ENCODE measurements around the gene KRTAP2-3. TPM values are rescaled to one million over a fixed set of nuclear protein-coding genes. Genes with fewer than 3 reads are reported as not detected.
"Not testable (repeated sequence)": the region's sequence is repeated elsewhere in the genome, so short reads cannot be mapped to it uniquely, and the experiment has no call there.

Gene KRTAP2-3
- polyA plus RNA-seq (2012; ENCODE audit: low read depth, missing spikeins), result not detected

- TF ChIP-seq SPI1 (IDR thresholded peaks at IDR 0.05; ENCODE audit: low read depth, low read length) (no peak), POLR2A (IDR thresholded peaks at IDR 0.05; ENCODE audit: low read depth, low read length) (no peak), POU2F2 (IDR thresholded peaks at IDR 0.05; ENCODE audit: low read depth, low read length) (no peak), POLR2AphosphoS5 (IDR thresholded peaks at IDR 0.05; ENCODE audit: low read depth, low read length) (no peak), PAX5 (IDR thresholded peaks at IDR 0.05; ENCODE audit: insufficient read depth, low read length, severe bottlenecking) (no peak), TAF1 (IDR thresholded peaks at IDR 0.05; ENCODE audit: low read depth, low read length) (no peak)
- FAIRE-seq (no peak), DNase-seq (ENCODE audit: insufficient read length, low spot score) (no peak)
Measured at GRCh38 chr17:41060052-41060604, at the start of gene KRTAP2-3. TSS of gene KRTAP2-3 (minus strand) at chr17:41060114. CDS start at chr17:41060050, 64 bp downstream.

DNA sequence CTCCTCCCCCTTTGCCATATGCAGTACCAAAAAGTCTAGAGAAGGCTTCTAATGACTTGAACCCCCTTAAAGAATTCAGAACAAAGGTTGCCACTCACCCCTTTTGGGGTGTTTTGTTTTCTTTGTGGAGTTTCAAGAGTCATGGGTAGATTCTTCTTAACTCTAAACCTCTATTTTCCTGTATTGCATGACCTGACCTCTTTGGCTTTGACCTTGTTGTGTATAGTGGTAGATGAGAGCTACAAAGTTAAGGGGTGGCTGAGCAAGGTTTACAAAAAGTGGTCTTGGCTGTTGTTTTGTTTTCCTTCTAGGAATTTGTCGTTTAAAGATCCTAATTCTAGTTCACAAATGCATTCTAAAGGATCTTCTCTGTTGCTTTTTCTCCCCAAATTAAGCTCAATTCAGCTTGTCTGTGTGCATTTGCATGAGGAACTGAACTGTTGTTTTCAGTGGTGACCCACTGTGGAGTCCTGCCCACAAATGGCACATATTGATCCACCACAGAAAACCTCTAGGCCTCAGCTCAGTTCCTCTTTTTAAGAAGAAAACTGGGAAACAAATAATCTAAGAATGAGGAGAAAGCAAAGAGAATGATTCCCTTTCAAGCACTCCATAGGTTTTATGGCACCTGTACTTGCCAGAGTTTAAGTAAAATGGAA, 48.9 kb upstream of the KRTAP2-3 start:
- FAIRE-seq; DNase-seq (ENCODE audit: insufficient read length, low spot score): not testable (repeated sequence)

DNA sequence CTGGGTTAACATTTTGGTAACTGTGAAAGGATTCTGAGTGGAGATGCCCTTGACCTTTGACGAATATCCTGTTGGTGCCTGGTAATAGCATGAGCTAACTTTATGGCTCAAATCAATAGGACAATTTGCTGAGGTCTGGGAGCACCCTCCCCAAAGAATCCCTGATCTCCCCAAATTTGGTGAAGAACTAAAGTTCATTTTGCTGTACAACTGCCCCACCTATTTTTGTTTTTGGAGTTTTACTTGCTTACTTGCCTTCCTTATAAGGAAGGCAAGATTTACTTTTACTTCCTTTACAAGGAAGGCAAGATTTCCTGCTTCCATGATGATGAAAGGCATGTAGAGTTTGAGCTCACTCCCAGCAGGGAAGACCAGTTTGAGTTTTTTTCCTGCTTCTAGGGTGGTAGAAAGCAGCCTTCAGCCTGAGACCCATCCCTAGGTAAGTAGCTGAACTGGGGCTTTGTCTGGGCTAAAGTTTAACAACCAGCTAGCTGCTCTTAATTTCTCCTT, 48.1 kb upstream of the KRTAP2-3 start:
- TF ChIP-seq POU2F2 (IDR thresholded peaks at IDR 0.05; ENCODE audit: low read depth, low read length) (no peak), PAX5 (IDR thresholded peaks at IDR 0.05; ENCODE audit: insufficient read depth, low read length, severe bottlenecking) (no peak), SPI1 (IDR thresholded peaks at IDR 0.05; ENCODE audit: low read depth, low read length) (no peak), TAF1 (IDR thresholded peaks at IDR 0.05; ENCODE audit: low read depth, low read length) (no peak), POLR2AphosphoS5 (IDR thresholded peaks at IDR 0.05; ENCODE audit: low read depth, low read length) (no peak), POLR2A (IDR thresholded peaks at IDR 0.05; ENCODE audit: low read depth, low read length) (no peak)
- FAIRE-seq (no peak), DNase-seq (ENCODE audit: insufficient read length, low spot score) (no peak)

GRCh38 chr17:41105347-41105746, 45.4 kb upstream of the KRTAP2-3 start, which contains the start of gene KRTAP4-9:
TSS of gene KRTAP4-9 (plus strand) at chr17:41105389. CDS start at chr17:41105389, 0 bp downstream.
- not testable (repeated sequence) for DNase-seq (ENCODE audit: insufficient read length, low spot score); FAIRE-seq

DNA sequence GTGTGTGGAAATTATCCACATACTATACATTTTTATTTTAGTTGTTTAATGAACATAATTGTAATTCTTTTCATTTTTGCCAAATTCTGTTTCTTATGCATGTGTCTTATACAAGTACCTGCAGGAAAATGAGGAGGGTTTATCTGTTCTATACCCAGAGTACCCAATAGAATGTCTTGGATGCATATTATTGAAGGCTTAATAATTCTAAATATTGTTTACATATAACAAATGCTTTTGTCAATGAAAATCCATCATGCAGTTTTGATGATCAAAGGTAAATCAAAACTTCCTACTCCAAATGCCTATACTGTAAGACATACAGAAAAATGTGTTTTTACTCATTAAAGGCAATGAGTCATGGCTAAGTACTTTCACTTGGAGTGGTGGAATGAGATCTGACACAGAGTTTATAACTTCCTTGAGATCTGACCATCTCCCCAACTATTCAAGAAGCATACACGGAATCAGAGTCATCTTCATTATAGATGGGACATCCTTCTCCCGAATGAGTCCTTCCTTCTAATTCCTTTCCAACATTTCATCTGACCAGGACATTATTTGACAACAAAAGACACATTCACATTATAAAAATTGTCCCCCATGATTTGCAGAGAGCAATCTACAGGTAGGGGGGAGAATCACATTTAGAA, 44.6 kb upstream of the KRTAP2-3 start:
- DNase-seq (ENCODE audit: insufficient read length, low spot score); FAIRE-seq: not testable (repeated sequence)

DNA sequence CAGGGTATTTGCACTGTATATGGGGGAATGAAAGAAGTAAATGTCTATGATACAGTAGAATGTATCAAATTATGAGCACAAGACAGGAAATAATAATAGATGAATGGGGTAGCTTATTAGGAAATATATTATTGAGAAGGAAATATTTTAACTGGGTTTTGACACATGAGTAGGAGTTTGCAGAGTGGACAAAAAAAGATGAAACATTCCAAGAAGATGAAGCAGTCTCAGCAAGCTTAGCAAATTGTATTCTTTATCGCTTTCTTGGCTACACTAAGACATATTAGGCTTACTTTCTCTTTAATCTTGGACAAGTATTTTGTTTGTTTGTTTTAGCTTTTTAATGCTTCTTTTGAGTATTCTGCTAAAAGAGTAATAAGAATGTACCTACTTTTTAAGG, 44.0 kb upstream of the KRTAP2-3 start:
- FAIRE-seq, result no peak
- no peak for TF ChIP-seq POU2F2 (IDR thresholded peaks at IDR 0.05; ENCODE audit: low read depth, low read length)
- TF ChIP-seq PAX5 (IDR thresholded peaks at IDR 0.05; ENCODE audit: insufficient read depth, low read length, severe bottlenecking), result no peak
- TF ChIP-seq POLR2A (IDR thresholded peaks at IDR 0.05; ENCODE audit: low read depth, low read length), result no peak
- no peak for TF ChIP-seq SPI1 (IDR thresholded peaks at IDR 0.05; ENCODE audit: low read depth, low read length)
- no peak for TF ChIP-seq POLR2AphosphoS5 (IDR thresholded peaks at IDR 0.05; ENCODE audit: low read depth, low read length)
- TF ChIP-seq TAF1 (IDR thresholded peaks at IDR 0.05; ENCODE audit: low read depth, low read length), result no peak
- DNase-seq (ENCODE audit: insufficient read length, low spot score), result no peak

DNA sequence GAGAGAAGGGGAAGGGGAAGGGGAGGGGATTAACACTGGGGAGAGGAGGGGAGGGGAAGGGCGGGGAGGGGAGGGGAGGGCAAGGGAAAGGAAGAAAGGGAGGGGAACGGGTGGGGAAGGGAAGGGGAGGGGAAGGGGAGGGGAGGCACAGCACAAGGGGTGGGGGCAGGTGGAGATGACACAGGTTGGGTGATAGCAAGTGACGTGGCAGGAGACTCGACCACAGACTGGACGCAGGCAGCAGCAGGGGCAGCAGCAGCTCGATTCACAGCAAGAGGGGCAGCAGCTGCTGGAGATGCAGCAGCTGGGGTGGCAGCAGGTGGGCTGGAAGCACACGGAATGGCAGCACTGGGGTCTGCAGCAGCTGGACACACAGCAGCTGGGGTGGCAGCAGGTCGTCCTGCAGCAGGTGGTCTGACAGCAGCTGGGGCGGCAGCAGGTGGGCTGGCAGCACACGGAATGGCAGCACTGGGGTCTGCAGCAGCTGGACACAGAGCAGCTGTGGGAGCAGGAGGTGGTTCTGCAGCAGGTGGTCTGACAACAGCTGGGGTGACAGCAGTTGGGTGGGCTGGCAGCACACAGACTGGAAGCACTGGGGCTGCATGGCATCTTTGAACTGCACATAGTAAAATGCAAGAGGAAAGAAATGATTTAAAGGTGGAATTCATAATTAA, 41.8 kb upstream of the KRTAP2-3 start, which contains the start of gene KRTAP4-16:
KRTAP4-16 (minus strand) TSS at position 624 of the 674 bp plus-strand sequence; CDS start at position 624, 0 bp downstream.
- no peak for DNase-seq (ENCODE audit: insufficient read length, low spot score)
- FAIRE-seq, result no peak
- TF ChIP-seq POLR2A (IDR thresholded peaks at IDR 0.05; ENCODE audit: low read depth, low read length) (no peak), TAF1 (IDR thresholded peaks at IDR 0.05; ENCODE audit: low read depth, low read length) (no peak), POLR2AphosphoS5 (IDR thresholded peaks at IDR 0.05; ENCODE audit: low read depth, low read length) (no peak), PAX5 (IDR thresholded peaks at IDR 0.05; ENCODE audit: insufficient read depth, low read length, severe bottlenecking) (no peak), POU2F2 (IDR thresholded peaks at IDR 0.05; ENCODE audit: low read depth, low read length) (no peak)

- DNase-seq (ENCODE audit: insufficient read length, low spot score); FAIRE-seq: not testable (repeated sequence)
Measured at GRCh38 chr17:41099682-41100480, 40.0 kb upstream of the KRTAP2-3 start.

DNA sequence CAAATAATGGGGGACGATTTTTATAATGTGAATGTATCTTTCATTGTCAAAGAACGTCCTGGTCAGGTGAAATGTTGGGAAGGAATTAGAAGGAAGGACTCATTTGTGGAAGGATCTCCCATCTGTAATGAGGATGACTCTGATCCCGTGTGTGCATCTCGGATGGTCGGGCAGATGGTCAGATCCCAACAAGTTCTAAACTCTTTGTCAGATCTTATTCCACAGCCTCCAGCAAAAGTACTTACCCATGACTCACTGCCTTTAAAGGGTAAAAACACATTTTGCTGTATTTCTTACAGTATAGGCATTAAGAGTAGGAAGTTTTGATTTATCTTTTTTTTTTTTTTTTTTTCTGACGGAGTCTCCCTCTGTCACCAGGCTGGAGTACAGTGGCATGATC, 38.6 kb upstream of the KRTAP2-3 start:
- DNase-seq (ENCODE audit: insufficient read length, low spot score) (no peak), FAIRE-seq (no peak)

More for the DNA sequence above, 38.6 kb upstream of the KRTAP2-3 start:
- TF ChIP-seq TAF1 (IDR thresholded peaks at IDR 0.05; ENCODE audit: low read depth, low read length) (no peak), POU2F2 (IDR thresholded peaks at IDR 0.05; ENCODE audit: low read depth, low read length) (no peak), POLR2A (IDR thresholded peaks at IDR 0.05; ENCODE audit: low read depth, low read length) (no peak), SPI1 (IDR thresholded peaks at IDR 0.05; ENCODE audit: low read depth, low read length) (no peak), PAX5 (IDR thresholded peaks at IDR 0.05; ENCODE audit: insufficient read depth, low read length, severe bottlenecking) (no peak)

All from GM12891 (cell line).